SJCRH30 (cell line): Measurements from ENCODE around the gene ZNF324B. TPM values are rescaled to one million over a fixed set of nuclear protein-coding genes. Genes with fewer than 3 reads are reported as not detected.
"Not testable (repeated sequence)": the region's sequence is repeated elsewhere in the genome, so short reads cannot be mapped to it uniquely, and the experiment has no call there.

Experiments
- DNase-seq, 2 experiments: peaks; one replicate each; pipeline ENCODE4 v3.0.0-alpha.2; 2015 to 2020
- H3K27ac ChIP-seq: fragments of 250-450 bp; sonication (Bioruptor Pico); 2 replicates; pipeline ENCODE4 v1.5.1; 2020; ENCODE audit warnings: mild to moderate bottlenecking, moderate library complexity
- H3K27me3 ChIP-seq: fragments of 250-450 bp; sonication (Bioruptor Pico); 2 replicates; pipeline ENCODE4 v1.5.1; 2020; ENCODE audit warnings: mild to moderate bottlenecking, moderate library complexity
- H3K36me3 ChIP-seq: fragments of 250-450 bp; sonication (Bioruptor Pico); 2 replicates; pipeline ENCODE4 v1.5.1; 2020; ENCODE audit warnings: mild to moderate bottlenecking, moderate library complexity
- H3K4me1 ChIP-seq: fragments of 250-450 bp; sonication (Bioruptor Pico); 2 replicates; pipeline ENCODE4 v1.5.1; 2020; ENCODE audit warnings: mild to moderate bottlenecking, moderate library complexity
- H3K4me3 ChIP-seq: fragments of 250-450 bp; sonication (Bioruptor Pico); 2 replicates; pipeline ENCODE4 v1.5.1; 2020; ENCODE audit warnings: mild to moderate bottlenecking, moderate library complexity
- H3K9me3 ChIP-seq: fragments of 250-450 bp; sonication (Bioruptor Pico); replicated peaks from 2 replicates; pipeline ENCODE4 v1.5.1; 2020; ENCODE audit warnings: mild to moderate bottlenecking, moderate library complexity
- total RNA-seq: library from RNA; depleted of rRNA; stranded (reverse); fragments of >200 nt; shearing (Covaris generic); gene quantifications from 2 replicates; pipeline ENCODE4 v1.2.3, GENCODE V29; 2014

The ZNF324B gene
- total RNA-seq, 1 experiment from 2014 or later: 6.4 TPM

GRCh38 chr19:58439576-58440554, 11.6 kb upstream of the ZNF324B start, which contains the start of gene ZNF132:
TSS of gene ZNF132 (minus strand) at chr19:58440153. CDS start at chr19:58439821, 332 bp downstream.
- no peak for DNase-seq
- no peaks in the 10 kb centered on the region for H3K36me3 ChIP-seq
- no peaks in the 10 kb centered on the region for H3K9me3 ChIP-seq
- no peak within 1 kb of the TSS for H3K4me3 ChIP-seq
- no peak within 1 kb of the TSS for H3K27ac ChIP-seq
- H3K4me1 ChIP-seq: no peaks in the 10 kb centered on the region
- H3K27me3 ChIP-seq: no peaks in the 10 kb centered on the region

- no peaks in the 10 kb centered on the region for H3K36me3 ChIP-seq
- H3K4me1 ChIP-seq: no peaks in the 10 kb centered on the region
- H3K4me3 ChIP-seq: no peak overlapping the region
- H3K9me3 ChIP-seq: no peaks in the 10 kb centered on the region
- no peak for DNase-seq
- no peaks in the 10 kb centered on the region for H3K27me3 ChIP-seq
- H3K27ac ChIP-seq: no peak overlapping the region
Observed at GRCh38 chr19:58440556-58440955, 10.9 kb upstream of the ZNF324B start.

- not testable (repeated sequence) for DNase-seq, H3K27ac ChIP-seq, H3K9me3 ChIP-seq, H3K4me1 ChIP-seq, H3K36me3 ChIP-seq, H3K27me3 ChIP-seq, H3K4me3 ChIP-seq
Observed at GRCh38 chr19:58442986-58443385, 8.4 kb upstream of the ZNF324B start.

GRCh38 chr19:58448860-58449259, 2.6 kb upstream of the ZNF324B start:
- not testable (repeated sequence) for H3K4me3 ChIP-seq, H3K36me3 ChIP-seq, H3K4me1 ChIP-seq, H3K9me3 ChIP-seq, H3K27ac ChIP-seq, H3K27me3 ChIP-seq, DNase-seq

GRCh38 chr19:58449980-58450379, 1.4 kb upstream of the ZNF324B start:
- not testable (repeated sequence) for H3K4me1 ChIP-seq, H3K4me3 ChIP-seq, H3K9me3 ChIP-seq, H3K27me3 ChIP-seq, H3K27ac ChIP-seq, DNase-seq, H3K36me3 ChIP-seq

- DNase-seq: no peak
- Histone ChIP-seq H3K27me3 (no peaks in the 10 kb centered on the region), H3K4me1 (no peaks in the 10 kb centered on the region), H3K36me3 (no peaks in the 10 kb centered on the region), H3K27ac (no peak overlapping the region), H3K9me3 (peaks cover 9% of the 10 kb centered on the region), H3K4me3 (peak overlapping the region; percentile 91)
Observed at GRCh38 chr19:58450856-58451357, 515 bp upstream of the ZNF324B start.

- Histone ChIP-seq H3K4me3 (no peak overlapping the region), H3K4me1 (no peaks in the 10 kb centered on the region), H3K36me3 (peaks cover 4% of the 10 kb centered on the region; the same call in 1 of the 2 replicates), H3K27me3 (no peaks in the 10 kb centered on the region), H3K9me3 (peaks cover 7% of the 10 kb centered on the region; the same call in 1 of the 2 replicates), H3K27ac (no peak overlapping the region)
- no peak for DNase-seq
Observed at GRCh38 chr19:58453743-58454142, 2.3 kb downstream of the ZNF324B start.

GRCh38 chr19:58455306-58455705, 3.9 kb downstream of the ZNF324B start:
- no peaks in the 10 kb centered on the region for H3K27me3 ChIP-seq
- no peaks in the 10 kb centered on the region for H3K4me1 ChIP-seq
- H3K36me3 ChIP-seq: peaks cover 4% of the 10 kb centered on the region; the same call in 1 of the 2 replicates
- DNase-seq: no peak
- H3K9me3 ChIP-seq: no peaks in the 10 kb centered on the region
- H3K4me3 ChIP-seq: no peak overlapping the region
- H3K27ac ChIP-seq: no peak overlapping the region

GRCh38 chr19:58456111-58456510, 4.7 kb downstream of the ZNF324B start:
- peaks cover 4% of the 10 kb centered on the region; the same call in 1 of the 2 replicates for H3K36me3 ChIP-seq
- no peaks in the 10 kb centered on the region for H3K9me3 ChIP-seq
- no peak overlapping the region for H3K27ac ChIP-seq
- H3K27me3 ChIP-seq: no peaks in the 10 kb centered on the region
- DNase-seq: no peak
- no peak overlapping the region for H3K4me3 ChIP-seq
- no peaks in the 10 kb centered on the region for H3K4me1 ChIP-seq

- H3K36me3 ChIP-seq: peaks cover 4% of the 10 kb centered on the region; the same call in 1 of the 2 replicates
- H3K27ac ChIP-seq: no peak overlapping the region
- DNase-seq: no peak
Observed at GRCh38 chr19:58460039-58460438, 8.6 kb downstream of the ZNF324B start.

GRCh38 chr19:58466089-58466759, 14.8 kb downstream of the ZNF324B start:
- no peak overlapping the region for H3K27ac ChIP-seq

More at GRCh38 chr19:58460039-58460438, 8.6 kb downstream of the ZNF324B start:
- no peaks in the 10 kb centered on the region for H3K27me3 ChIP-seq
- H3K9me3 ChIP-seq: no peaks in the 10 kb centered on the region
- no peak overlapping the region for H3K4me3 ChIP-seq
- no peaks in the 10 kb centered on the region for H3K4me1 ChIP-seq

GRCh38 chr19:58466760-58467589, 15.6 kb downstream of the ZNF324B start, which contains the start of gene ZNF324:
TSS of gene ZNF324 (plus strand) at chr19:58467080. CDS start at chr19:58469186, 2,106 bp downstream.
- Histone ChIP-seq H3K9me3 (no peaks in the 10 kb centered on the region), H3K27ac (peak within 1 kb of the TSS; percentile 20; the same call in 1 of the 2 replicates), H3K27me3 (no peaks in the 10 kb centered on the region), H3K36me3 (0 out of 2 replicates have a peak, but pooled peaks cover under 1% of the 10 kb centered on the region), H3K4me3 (peak within 1 kb of the TSS; percentile 77), H3K4me1 (0 out of 2 replicates have a peak, but pooled peaks cover 2% of the 10 kb centered on the region)
- peak; percentile 97 for DNase-seq

More at GRCh38 chr19:58466089-58466759, 14.8 kb downstream of the ZNF324B start:
- H3K4me3 ChIP-seq: peak overlapping the region; percentile 77
- H3K27me3 ChIP-seq: no peaks in the 10 kb centered on the region
- no peak for DNase-seq
- H3K9me3 ChIP-seq: no peaks in the 10 kb centered on the region
- H3K4me1 ChIP-seq: 0 out of 2 replicates have a peak, but pooled peaks cover 2% of the 10 kb centered on the region
- no peaks in the 10 kb centered on the region for H3K36me3 ChIP-seq

- Histone ChIP-seq H3K27me3 (no peaks in the 10 kb centered on the region), H3K9me3 (no peaks in the 10 kb centered on the region), H3K27ac (no peak overlapping the region), H3K36me3 (peaks cover 7% of the 10 kb centered on the region; the same call in 1 of the 2 replicates), H3K4me3 (no peak overlapping the region), H3K4me1 (0 out of 2 replicates have a peak, but pooled peaks cover 2% of the 10 kb centered on the region)
- no peak for DNase-seq
Observed at GRCh38 chr19:58468216-58468839, 16.9 kb downstream of the ZNF324B start.
